HG02981 (cell line): ENCODE measurements around the gene RAB11FIP3.
"Not testable (repeated sequence)": the region's sequence is repeated elsewhere in the genome, so short reads cannot be mapped to it uniquely, and the experiment has no call there.

Source experiments
- ATAC-seq: cut with Tn5 transposase; IDR thresholded peaks from one replicate; pipeline ENCODE4 v1.9.1; 2021; ENCODE audit warnings: mild to moderate bottlenecking, moderate library complexity; ENCODE audit not compliant: unreplicated experiment

RAB11FIP3 gene, protein sequence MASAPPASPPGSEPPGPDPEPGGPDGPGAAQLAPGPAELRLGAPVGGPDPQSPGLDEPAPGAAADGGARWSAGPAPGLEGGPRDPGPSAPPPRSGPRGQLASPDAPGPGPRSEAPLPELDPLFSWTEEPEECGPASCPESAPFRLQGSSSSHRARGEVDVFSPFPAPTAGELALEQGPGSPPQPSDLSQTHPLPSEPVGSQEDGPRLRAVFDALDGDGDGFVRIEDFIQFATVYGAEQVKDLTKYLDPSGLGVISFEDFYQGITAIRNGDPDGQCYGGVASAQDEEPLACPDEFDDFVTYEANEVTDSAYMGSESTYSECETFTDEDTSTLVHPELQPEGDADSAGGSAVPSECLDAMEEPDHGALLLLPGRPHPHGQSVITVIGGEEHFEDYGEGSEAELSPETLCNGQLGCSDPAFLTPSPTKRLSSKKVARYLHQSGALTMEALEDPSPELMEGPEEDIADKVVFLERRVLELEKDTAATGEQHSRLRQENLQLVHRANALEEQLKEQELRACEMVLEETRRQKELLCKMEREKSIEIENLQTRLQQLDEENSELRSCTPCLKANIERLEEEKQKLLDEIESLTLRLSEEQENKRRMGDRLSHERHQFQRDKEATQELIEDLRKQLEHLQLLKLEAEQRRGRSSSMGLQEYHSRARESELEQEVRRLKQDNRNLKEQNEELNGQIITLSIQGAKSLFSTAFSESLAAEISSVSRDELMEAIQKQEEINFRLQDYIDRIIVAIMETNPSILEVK

DNA sequence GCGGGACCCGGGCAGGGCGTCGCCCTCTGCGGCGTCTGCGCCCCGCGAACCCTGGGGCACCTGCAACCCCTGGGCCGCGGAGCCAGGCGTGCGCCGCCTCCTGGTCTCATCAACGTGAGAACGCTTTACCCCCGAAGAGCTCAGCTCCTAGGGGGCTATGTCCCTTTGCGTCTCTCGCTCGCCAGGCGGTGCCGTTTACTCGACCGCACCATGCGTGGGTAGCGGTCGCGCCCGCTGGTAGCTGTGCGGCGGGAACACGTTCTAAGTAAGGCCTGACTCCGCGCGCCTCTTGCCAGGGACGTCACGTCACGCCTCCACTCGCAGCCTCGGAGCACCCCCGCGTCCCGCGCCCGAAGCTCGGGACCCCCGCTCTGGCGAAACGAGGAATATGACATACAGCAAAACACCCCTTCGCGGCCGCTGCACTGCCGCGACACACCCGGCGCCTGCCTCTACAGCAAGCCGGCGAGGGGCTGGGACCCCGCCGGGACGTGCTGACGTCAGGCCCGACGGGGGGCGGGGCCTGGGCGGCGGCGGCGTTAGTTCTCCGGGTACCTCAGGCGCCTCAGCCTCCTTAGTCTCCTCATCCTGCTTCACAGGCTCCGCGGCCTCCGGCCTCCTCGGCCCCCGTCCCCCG is at the start of gene RAB11FIP3:
RAB11FIP3 (plus strand) TSS at position 568 of the 637 bp plus-strand sequence. CDS start 358 bp downstream, outside the sequence.
- peak; percentile 85 for ATAC-seq

DNA sequence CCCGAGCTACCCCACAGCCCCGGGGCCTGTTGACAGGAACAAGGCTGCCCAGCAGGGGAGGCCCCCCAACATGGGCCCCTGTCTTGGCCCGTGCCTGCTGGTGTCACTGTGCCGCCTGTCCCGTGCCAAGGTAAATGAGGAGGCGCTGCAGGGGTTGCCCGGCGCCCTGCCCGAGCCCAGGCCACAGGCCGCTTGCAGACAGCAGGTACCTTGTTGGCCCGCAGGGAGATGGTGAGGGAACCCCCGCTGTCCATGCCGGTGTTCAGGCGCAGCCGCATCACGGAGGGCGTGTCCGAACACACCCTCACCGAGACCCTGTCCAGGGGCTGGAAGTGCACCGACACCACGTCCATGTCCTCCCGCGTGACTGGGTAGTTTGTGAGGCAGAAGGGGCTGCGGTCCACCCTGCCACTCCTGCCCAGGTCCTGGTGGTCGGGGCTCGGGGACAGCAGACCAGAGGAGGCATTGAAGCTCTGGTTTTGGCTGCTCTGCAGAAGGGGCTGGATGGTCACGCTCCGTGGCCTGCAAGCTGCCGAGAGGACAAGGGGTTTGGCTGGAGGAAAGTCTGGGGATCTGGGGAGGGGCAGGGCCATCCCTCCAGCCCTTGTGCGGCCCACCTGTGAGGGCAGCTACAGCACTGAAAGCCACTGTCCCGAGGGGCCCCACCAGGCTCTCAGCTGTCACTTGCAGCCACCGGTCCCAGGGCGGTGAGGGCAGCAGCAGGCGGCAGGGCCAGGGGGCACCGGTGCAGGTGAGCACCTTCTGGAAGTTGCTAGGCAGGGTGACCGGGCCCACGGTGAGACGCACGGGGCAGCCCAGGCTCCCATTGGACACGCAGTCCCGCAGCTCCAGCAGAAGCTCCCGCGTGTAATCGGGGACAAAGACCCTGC is 49.3 kb upstream of the RAB11FIP3 start:
- no peak for ATAC-seq

DNA sequence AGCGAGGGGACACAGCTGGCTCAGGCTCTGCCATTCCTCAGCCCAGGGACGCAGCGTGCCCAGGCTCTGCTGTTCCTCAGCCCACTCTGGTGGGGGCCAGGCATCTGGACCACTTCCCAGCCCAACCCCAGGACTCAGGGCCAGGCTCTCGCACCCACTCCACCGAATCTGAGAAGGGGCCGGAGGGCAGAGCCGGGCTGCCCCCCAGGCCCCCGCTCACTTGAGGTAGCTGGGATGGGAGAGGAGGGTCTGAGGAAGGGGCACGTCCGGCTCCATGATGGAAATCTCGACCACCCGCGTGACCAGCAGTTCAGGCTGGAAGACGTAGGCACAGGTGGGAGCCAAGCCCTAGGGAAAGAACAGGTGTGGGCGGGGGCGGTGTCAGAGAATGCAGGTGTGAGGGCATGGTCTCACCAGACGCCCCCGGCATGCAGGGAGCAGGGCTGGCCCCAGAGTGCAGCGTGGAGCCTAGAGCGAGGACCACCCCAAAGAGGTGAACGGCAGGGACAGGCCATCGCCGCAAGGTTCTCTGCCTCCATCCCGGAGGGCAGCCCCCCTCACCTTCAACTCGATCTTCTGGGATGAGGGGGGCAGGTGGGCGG is 48.5 kb upstream of the RAB11FIP3 start:
- ATAC-seq: no peak

DNA sequence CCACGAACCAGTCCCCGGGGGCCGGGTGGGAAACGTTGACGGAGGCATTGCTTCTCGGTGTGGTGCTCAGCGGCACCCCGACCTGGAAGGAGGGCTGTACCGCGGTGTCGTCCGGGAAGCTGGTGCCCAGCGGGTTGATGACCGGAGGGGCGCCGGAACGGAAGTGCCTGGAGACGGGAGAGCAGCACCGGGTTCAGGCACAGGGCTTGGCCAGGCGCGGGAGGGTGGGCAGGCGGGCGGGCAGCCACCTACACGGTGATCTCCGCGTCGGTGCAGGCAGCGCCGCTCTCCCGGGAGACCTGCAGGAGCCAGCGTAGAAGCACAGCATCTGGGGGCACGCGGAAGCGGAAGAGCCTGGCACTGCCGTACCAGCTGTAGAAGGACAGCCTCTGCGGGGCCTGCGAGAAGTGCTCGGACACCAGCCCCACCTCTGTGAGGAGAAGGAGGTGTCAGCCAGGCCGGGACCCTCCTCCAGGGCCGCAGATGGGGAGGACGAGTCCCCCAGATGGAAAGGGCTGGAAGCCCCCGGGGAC is 48.0 kb upstream of the RAB11FIP3 start:
- ATAC-seq: no peak

DNA sequence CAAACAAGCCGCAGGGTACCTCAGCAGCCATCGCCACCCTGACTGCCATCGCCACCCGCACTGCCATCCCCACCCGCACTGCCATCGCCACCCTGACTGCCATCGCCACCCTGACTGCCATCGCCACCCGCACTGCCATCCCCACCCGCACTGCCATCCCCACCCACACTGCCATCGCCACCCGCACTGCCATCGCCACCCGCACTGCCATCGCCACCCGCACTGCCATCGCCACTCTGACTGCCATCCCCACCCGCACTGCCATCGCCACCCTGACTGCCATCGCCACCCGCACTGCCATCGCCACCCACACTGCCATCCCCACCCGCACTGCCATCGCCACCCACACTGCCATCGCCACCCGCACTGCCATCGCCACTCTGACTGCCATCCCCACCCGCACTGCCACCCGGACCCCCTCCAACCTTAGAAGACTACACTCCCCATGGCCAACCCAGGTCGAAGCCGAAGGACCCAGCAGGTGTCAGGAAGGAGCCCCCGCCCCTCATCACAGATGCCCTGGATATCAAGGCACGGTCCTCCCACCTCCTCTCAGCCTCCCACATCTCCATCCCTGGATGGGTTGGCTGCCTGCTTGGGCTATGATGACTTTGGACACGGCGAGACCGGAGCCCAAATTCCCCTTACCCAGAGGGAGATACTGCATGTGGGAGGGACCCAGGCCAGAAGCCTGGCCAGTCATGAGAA is 47.2 kb upstream of the RAB11FIP3 start:
- not testable (repeated sequence) for ATAC-seq

DNA sequence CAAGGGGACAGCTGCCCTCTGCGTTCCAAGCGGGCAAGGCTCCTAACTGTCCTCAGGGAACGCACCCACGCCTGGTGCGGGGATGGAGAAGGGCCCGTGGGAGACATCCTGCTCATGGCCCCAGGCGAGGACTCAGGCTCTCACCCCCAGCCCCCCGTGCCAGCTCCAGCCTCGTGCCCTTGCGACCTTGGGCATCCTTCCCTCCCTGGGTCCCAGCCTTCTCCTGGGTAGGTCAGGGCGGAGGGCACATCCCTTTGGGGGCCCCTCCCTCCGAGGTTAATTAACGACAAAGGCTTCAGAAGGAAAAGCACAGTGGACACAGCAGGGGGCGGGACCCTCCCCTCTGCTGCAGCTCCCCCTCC is 46.6 kb upstream of the RAB11FIP3 start:
- ATAC-seq: no peak

DNA sequence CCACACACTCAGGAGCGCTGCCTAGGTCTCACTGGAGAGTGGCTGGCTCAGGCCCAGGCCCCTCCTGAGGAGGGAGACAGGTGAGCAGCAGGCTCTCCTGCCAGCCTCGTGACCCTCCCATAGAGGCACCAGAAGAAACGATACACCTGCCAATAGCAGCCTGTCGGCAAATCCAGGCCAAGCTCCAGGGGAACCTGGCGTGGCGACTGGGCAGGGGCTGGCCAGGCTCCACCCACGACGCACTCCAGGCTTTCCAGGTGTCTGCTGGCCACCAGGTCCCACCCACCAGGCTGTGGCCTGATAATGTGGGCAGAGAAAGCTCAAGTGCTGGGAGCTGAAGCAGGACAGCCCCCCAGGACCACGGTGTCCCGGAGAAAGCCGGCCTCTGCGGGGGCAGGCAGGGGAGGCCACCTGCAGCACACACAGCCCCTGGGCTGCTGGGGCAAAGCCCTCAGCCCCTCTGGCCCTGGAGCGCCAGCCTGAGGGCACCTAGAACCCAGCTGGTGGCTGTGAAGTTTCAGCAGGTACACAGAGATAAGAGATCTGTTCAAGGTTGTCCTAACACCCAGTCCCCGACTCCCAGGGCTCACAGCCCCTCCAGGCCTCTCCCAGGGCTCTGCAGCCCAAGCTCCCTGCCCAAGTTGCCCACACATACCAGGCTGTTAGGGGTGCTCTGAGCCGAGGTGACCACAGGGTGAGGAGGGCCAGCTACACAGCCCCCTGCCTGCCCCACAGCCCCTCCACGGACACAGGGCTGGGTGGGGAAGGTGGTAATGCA is 46.1 kb upstream of the RAB11FIP3 start:
- no peak for ATAC-seq

DNA sequence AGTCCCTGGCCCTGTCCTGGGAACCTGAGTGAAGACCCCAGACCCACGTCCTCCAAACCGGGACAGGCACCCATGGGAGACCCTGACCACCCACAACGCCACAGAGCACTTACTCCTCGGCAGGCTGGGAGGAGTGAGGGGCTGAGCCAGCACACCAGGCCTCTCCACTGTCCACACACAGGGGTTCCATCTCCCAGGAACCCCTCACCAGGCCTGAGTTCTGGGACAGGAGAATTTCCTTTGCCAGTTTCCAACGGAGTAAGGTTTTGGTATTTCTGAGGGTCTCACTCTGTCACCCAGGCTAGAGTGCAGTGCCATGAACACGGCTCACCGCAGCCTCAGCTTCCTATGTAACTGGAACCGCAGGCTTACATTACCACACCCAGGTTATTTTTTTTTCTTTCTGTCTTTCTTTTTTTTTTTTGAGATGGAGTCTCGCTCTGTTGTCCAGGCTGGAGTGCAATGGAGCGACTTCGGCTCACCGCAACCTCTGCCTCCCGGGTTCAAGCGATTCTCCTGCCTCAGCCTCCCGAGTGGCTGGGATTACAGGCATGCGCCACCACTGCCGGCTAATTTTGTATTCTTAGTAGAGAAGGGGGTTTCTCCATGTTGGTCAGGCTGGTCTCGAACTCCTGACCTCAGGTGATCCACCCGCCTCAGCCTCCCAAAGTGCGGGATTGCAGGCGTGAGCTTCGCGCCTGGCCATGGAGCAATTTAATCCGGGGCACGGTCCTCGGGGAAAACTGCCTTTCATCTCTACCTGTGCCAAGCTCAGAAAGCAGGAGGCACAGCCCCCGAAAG is 45.3 kb upstream of the RAB11FIP3 start:
- no peak for ATAC-seq

DNA sequence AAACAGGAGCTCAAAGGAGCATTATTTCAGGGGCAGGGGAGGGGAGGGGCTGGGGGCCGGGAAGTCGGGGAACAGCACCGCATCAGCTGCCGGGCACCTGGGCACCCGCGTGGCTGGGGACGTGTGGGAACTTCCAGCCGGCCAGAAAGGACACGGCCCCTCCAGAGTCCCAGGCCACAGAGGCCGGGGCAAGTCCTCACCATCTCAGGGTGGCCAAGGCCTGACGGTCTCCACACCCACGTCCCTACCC is 44.8 kb upstream of the RAB11FIP3 start:
- no peak for ATAC-seq

DNA sequence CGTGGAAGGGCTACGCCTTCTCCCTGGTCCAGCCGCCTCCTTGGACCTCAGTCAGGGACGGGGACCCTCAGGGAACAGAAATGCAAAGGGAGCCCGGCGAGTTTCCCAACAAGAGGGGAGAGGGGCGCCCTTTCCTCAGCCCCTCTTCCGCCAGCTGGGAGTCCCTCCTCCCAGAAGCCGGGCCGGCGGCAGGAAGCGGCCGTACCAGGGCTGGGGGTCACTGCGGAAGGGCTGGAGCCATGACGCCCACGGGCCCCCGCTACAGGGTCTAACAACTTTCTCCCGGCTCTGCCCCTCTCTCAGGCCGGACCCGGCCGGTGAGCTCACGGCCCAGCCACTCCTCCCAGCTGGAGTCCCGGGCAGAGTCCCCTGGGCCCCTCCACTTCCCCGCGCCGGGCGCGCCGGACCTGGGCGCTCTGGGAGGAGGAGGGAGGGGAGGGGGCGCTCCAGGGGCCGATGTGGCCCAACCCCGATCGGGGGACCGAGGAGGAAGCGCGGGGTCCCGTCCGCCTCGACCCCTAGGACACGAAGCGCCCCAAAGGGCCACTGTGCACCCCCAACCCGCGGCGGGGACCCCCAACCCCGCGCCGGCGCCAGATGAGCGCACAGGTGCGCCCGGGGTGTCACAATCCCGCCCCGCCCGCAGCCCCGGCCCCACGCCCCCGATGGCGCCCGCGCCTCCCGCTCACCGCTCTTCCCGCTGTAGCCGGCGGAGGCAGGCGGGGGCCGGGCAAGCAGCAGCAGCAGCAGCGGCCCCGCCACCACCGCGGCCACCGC is 44.2 kb upstream of the RAB11FIP3 start:
- ATAC-seq: peak; percentile 14

DNA sequence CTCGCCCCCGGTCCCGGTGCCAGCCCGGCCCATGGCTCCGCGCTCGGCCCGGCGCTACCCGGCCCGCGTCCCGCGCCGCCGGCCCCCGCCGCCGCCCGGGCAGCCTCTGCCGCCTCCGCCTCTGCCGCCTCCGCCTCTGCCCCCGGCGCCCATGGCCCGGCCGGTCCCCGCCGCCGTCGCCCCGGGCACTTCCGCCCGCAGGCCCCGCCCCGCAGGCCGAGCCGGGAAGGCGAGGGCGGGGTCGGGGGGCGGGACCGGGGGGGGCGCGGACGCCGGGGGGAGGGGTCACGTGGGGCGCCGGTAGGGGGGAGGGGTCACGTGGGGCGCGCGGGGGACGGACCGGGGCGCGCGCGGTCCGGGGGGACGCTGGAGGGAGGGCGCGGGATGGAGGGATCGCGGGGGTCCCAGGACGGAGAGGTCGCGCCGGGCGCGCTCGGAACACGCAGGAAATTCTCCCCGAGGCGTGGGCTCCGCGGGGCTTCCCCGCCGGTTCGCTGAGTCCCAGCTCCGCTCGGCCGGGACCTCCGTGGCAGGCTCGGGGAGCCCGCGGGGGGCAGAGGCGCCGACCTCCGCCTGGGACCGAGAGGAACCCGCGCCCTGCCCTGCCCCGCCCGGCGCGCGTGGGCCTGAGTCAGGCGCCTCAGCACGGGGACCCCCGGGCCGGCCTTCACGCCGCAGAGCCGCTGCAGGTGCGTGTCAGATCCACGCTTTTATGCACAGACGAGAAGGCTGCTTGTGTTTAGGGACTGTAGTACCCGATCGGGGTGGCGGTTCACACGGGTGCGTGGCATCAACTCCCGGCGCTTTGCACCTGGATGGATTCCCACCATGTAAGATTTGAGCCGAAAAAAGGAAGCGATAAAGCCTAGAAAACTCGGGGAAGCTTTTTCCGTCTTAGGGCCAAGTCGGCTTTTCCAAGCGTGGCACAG is 43.4 kb upstream of the RAB11FIP3 start, which contains the start of gene PGAP6:
PGAP6 (minus strand) TSS at position 190 of the 929 bp plus-strand sequence; CDS start at position 33, 157 bp downstream.
- ATAC-seq: peak; percentile 54

DNA sequence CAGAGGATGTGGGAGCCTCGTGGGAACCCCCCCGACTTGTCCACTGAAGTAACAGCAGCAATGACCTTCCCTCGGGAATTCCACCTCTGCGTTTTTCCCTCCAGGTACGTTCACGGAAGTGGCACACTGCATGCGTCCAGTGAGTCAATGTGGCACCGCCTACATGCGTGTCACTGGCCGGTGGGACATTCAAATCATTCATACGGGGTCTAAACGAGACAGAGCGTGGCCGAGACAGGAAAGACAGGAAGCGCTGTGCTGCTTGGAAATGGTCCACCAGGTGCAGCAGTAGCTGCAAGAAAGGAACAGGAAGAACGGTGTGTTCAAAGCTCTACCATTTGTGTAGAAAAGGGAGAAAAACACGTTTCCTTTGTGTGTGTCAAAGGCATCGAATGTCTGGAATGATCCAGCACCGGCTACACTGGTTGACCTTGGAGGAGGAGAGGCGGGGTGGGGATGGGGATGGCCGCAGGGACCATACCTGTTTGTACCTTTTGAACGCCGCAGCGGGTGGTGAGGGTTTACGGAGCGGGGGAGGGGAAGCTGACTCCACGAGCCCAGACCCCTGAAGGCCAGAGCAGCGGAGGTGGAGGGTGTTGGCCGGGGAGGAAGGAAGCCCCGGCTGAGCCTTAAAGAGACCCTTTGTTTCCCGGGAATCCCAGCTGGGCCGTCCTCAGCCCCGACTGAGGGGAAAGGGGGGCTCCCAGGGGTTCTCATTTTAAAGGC is 42.0 kb upstream of the RAB11FIP3 start:
- ATAC-seq: no peak

DNA sequence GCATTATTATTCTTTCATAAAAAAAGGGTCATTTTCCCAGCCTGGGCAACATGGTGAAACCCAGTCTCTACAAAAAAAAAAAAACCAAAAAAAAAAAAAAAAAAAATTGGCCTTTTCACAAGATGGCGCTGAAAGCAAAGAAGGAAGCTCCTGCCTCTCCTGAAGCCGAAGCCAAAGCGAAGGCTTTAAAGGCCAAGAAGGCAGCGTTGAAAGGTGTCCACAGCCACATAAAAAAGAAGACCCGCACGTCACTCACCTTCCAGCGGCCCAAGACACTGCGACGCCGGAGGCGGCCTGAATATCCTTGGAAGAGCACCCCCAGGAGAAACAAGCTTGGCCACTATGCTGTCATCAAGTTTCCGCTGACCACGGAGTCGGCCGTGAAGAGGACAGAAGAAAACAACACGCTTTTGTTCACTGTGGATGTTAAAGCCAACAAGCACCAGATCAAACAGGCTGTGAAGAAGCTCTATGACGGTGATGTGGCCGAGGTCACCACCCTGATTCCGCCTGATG is 38.8 kb upstream of the RAB11FIP3 start:
- ATAC-seq: no peak

DNA sequence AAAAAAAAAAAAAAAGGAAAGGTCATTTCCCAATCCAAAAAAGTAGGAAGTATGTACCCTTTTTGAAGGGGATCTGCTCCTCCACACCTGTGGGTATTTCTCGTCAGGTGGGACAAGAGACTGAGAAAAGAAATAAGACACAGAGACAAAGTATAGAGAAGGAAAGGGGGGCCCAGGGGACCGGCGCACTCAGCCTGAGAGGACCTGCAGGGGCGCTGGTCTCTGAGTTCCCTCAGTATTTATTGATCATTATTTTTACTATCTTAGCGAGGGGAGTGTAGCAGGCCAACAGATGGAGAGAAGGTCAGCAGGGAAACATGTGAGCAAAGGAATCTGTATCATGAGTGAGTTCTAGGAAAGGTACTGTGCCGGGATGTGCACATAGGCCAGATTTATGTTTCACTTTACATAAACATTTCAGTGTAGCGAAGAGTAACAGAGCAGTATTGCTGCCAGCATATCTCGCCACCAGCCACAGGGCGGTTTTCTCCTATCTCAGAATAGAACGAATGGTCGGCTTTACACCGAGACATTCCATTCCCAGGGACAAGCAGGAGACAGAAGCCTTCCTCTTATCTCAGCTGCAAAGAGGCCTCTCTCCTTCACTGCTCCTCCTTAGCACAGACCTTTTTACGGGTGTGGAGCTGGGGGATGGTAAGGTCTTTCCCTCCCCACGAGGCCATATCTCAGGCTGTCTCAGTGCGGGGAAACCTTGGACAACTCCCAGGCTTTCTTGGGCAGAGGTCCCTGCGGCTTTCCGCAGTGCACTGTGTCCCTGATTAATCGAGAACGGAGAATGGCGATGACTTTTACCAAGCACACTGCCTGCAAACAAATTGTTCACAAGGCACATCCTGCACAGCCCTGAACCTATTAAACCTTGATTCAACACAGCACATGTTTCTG is 37.4 kb upstream of the RAB11FIP3 start:
- not testable (repeated sequence) for ATAC-seq
